B cell (primary cell): Measurements from ENCODE around the gene GDPD4. TPM values are rescaled to one million over a fixed set of nuclear protein-coding genes. Genes with fewer than 3 reads are reported as not detected.

Source experiments
- ATAC-seq: fragments of 200-7000 bp; cut with Tn5 transposase; one replicate; pipeline ENCODE4 v1.10.0; 2021; ENCODE audit warnings: low read depth, mild to moderate bottlenecking, moderate number of reproducible peaks, moderate library complexity
- CTCF ChIA-PET: fragments of 350-600 bp; sonication (Branson Sonifier 250); formaldehyde crosslinking; loops from one replicate; lab custom pipeline; 2021; ENCODE audit warnings: antibody characterized with exemption, inconsistent platforms; lab: Charles Lee
- POLR2A ChIA-PET: fragments of 350-600 bp; sonication (Branson Sonifier 250); formaldehyde crosslinking; loops from one replicate; lab custom pipeline; 2021; ENCODE audit warnings: antibody characterized with exemption; lab: Charles Lee
- DNase-seq: peaks from one replicate; pipeline ENCODE4 v3.0.0; 2013
- H2AFZ ChIP-seq: 2 replicates; pipeline ENCODE4 v1.6.1; 2012; ENCODE audit warnings: mild to moderate bottlenecking, low read depth, low read length; ENCODE audit not compliant: insufficient read depth, poor library complexity, severe bottlenecking
- H3K27ac ChIP-seq, 2 donors: 1 replicate in 1 of 2; 2 replicates in 1 of 2; pipeline ENCODE4 v1.5.1; 2012 to 2013; ENCODE audit warnings: low read length in 2 of 2, mild to moderate bottlenecking in 2 of 2, moderate library complexity in 1 of 2
- H3K27me3 ChIP-seq, 4 experiments: fragments of 200-600 bp in 1 of 4; sonication (generic) in 1 of 4; replicated peaks in 1 of 4; 1 replicate in 2 of 4; 2 replicates in 2 of 4; pipeline versions ENCODE4 v1.6.1 to v1.7.0; 2013 to 2016; ENCODE audit warnings: low read length in 3 of 4, mild to moderate bottlenecking in 2 of 4, mixed read lengths in 1 of 4, moderate library complexity in 1 of 4; ENCODE audit not compliant: insufficient read depth in 4 of 4, control insufficient read depth in 3 of 4; ENCODE audit errors: control extremely low read depth in 1 of 4
- H3K36me3 ChIP-seq, 2 experiments: replicated peaks in 1 of 2; 1 replicate in 1 of 2; 2 replicates in 1 of 2; pipeline versions ENCODE4 v1.6.1 to v1.7.1; 2013; ENCODE audit warnings: low read length in 1 of 2; ENCODE audit not compliant: insufficient read depth in 2 of 2, control insufficient read depth in 1 of 2; ENCODE audit errors: control extremely low read depth in 1 of 2, extremely low read depth in 1 of 2
- H3K4me1 ChIP-seq, 2 donors: fragments of 200-600 bp in 1 of 2; sonication (generic) in 1 of 2; 1 replicate in 1 of 2; 2 replicates in 1 of 2; pipeline versions ENCODE4 v1.5.1 to v1.6.1; 2013 to 2017; ENCODE audit warnings: low read length in 2 of 2; ENCODE audit not compliant: control insufficient read depth in 2 of 2, insufficient read depth in 2 of 2
- H3K4me2 ChIP-seq: replicated peaks from 2 replicates; pipeline ENCODE3; 2012; ENCODE audit warnings: mild to moderate bottlenecking, low read depth, low read length; ENCODE audit not compliant: poor library complexity, severe bottlenecking
- H3K4me3 ChIP-seq, 5 experiments: fragments of 200-600 bp in 1 of 5; sonication (generic) in 1 of 5; 1 replicate in 3 of 5; 2 replicates in 2 of 5; pipeline versions ENCODE4 v1.5.1 to v1.7.0; 2011 to 2016; ENCODE audit warnings: low read length in 4 of 5, mild to moderate bottlenecking in 4 of 5, low read depth in 2 of 5, control low read depth in 1 of 5, moderate library complexity in 1 of 5; ENCODE audit not compliant: insufficient read depth in 1 of 5; ENCODE audit errors: control extremely low read depth in 1 of 5, extremely low read depth in 1 of 5
- H3K79me2 ChIP-seq: fragments of 200-600 bp; sonication (generic); one replicate; pipeline ENCODE4 v1.6.0; 2016; ENCODE audit warnings: low read length; ENCODE audit not compliant: control insufficient read depth, insufficient read depth
- H3K9ac ChIP-seq: fragments of 200-600 bp; sonication (generic); 2 replicates; pipeline ENCODE4 v1.6.1; 2017; ENCODE audit warnings: mild to moderate bottlenecking, low read length, moderate library complexity
- H3K9me3 ChIP-seq, 3 donors: one replicate each; pipeline versions ENCODE4 v1.6.1 to v1.7.1; 2013; ENCODE audit warnings: low read length in 2 of 3; ENCODE audit not compliant: control insufficient read depth in 2 of 3, insufficient read depth in 1 of 3; ENCODE audit errors: control extremely low read depth in 1 of 3
- H4K20me1 ChIP-seq: 2 replicates; pipeline ENCODE4 v1.6.0; 2012; ENCODE audit warnings: mild to moderate bottlenecking, low read length; ENCODE audit not compliant: insufficient read depth, control insufficient read depth, poor library complexity, severe bottlenecking
- H3K27ac Mint-ChIP-seq: one replicate; pipeline ENCODE4 v1.8.0; 2021; ENCODE audit warnings: mixed read lengths
- H3K27me3 Mint-ChIP-seq: one replicate; pipeline ENCODE4 v1.8.0; 2021; ENCODE audit warnings: mixed read lengths
- H3K4me1 Mint-ChIP-seq: one replicate; pipeline ENCODE4 v1.8.0; 2021; ENCODE audit warnings: mixed read lengths
- H3K4me3 Mint-ChIP-seq: one replicate; pipeline ENCODE4 v1.8.0; 2021; ENCODE audit warnings: mixed read lengths
- H3K9me3 Mint-ChIP-seq: one replicate; pipeline ENCODE4 v1.8.0; 2022; ENCODE audit warnings: mixed read lengths; ENCODE audit not compliant: insufficient read depth
- CTCF ChIP-seq: fragments of 200-600 bp; IDR thresholded peaks from one replicate; pipeline ENCODE4 v1.8.0; 2022; ENCODE audit warnings: antibody characterized with exemption, mild to moderate bottlenecking
- EZH2 ChIP-seq: IDR thresholded peaks from 2 replicates; pipeline ENCODE4 v1.6.1; 2012; ENCODE audit warnings: borderline replicate concordance, low read depth, mild to moderate bottlenecking, moderate library complexity, low read length; ENCODE audit not compliant: insufficient read depth, poor library complexity, severe bottlenecking
- WGBS: methylation state at CpG from one replicate; pipeline ENCODE4 v1.1.5; 2013; ENCODE audit warnings: missing lambda C conversion rate; ENCODE audit not compliant: insufficient coverage; 5-methylcytosine and 5-hydroxymethylcytosine counted together
- intact Hi-C: fragments of 100-400 bp; cut with micrococcal nuclease; formaldehyde crosslinking; loops from one replicate; pipeline ENCODE4 v1.10.0; 2022
- polyA plus RNA-seq: library from polyadenylated mRNA; depleted of rRNA; stranded (reverse); fragments of >200 nt; gene quantifications from 2 replicates; pipeline ENCODE4 v1.2.3, GENCODE V29; 2012
- total RNA-seq, 2 donors: library from RNA; stranded (reverse); fragments of 120-200 nt in 1 of 2; gene quantifications; 1 replicate in 1 of 2; 2 replicates in 1 of 2; pipeline versions ENCODE4 v1.2.3 to v1.2.4, GENCODE V29; 2013 to 2022

The GDPD4 gene
- total and polyA plus RNA-seq, 2 donors (not counting 1 experiment from before 2014, with no cell fraction given) = not detected

GRCh38 chr11:77174559-77174958, 126.9 kb downstream of the GDPD4 start:
- ChIA-PET CTCF (no interaction called here), POLR2A (no interaction called here)
- no peak overlapping the region for H2AFZ ChIP-seq
- Mint-ChIP-seq H3K27me3 (no peaks in the 10 kb centered on the region), H3K27ac (no peak overlapping the region), H3K9me3 (no peaks in the 10 kb centered on the region), H3K4me1 (peaks cover 15% of the 10 kb centered on the region), H3K4me3 (no peak overlapping the region)
- H3K4me2 ChIP-seq = no peak overlapping the region
- no peak overlapping the region for H3K4me3 ChIP-seq
- peaks cover 0 to 11% of the 10 kb centered on the region in 2 donors for H3K4me1 ChIP-seq
- ATAC-seq (no peak), DNase-seq (no peak)
- H3K9me3 ChIP-seq = no peaks in the 10 kb centered on the region
- no peak overlapping the region for H3K9ac ChIP-seq
- H3K36me3 ChIP-seq = no peaks in the 10 kb centered on the region
- TF ChIP-seq EZH2 = no peak
- no peak for TF ChIP-seq CTCF
- no peaks in the 10 kb centered on the region for H4K20me1 ChIP-seq
- WGBS = 98% methylated on average over 15 of the region's 16 CpGs
- intact Hi-C loops = no loop called here
- H3K27me3 ChIP-seq = no peaks in the 10 kb centered on the region
- no peak overlapping the region for H3K27ac ChIP-seq
- H3K79me2 ChIP-seq = no peaks in the 10 kb centered on the region

- no peak for TF ChIP-seq CTCF
- TF ChIP-seq EZH2 = no peak
- no peak overlapping the region for H3K27ac Mint-ChIP-seq
- Histone ChIP-seq H3K4me2 (no peak overlapping the region), H3K9ac (no peak overlapping the region), H3K4me3 (no peak overlapping the region), H3K4me1 (peaks cover 0 to 11% of the 10 kb centered on the region in 2 donors), H3K9me3 (no peaks in the 10 kb centered on the region), H3K27ac (no peak overlapping the region), H3K36me3 (no peaks in the 10 kb centered on the region), H3K27me3 (no peaks in the 10 kb centered on the region), H4K20me1 (no peaks in the 10 kb centered on the region), H3K79me2 (no peaks in the 10 kb centered on the region), H2AFZ (no peak overlapping the region)
- ChIA-PET POLR2A (no interaction called here), CTCF (no interaction called here)
- no peak for ATAC-seq
- no peak for DNase-seq
- peaks cover 15% of the 10 kb centered on the region for H3K4me1 Mint-ChIP-seq
- H3K27me3 Mint-ChIP-seq = no peaks in the 10 kb centered on the region
- intact Hi-C loops = no loop called here
- 58% methylated on average over 9 of the region's 10 CpGs for WGBS
- no peaks in the 10 kb centered on the region for H3K9me3 Mint-ChIP-seq
- H3K4me3 Mint-ChIP-seq = no peak overlapping the region
Observed at GRCh38 chr11:77173494-77173893, 128.0 kb downstream of the GDPD4 start.
